GM12878 (cell line): ENCODE results near the gene SEMA3A. TPM values are rescaled to one million over a fixed set of nuclear protein-coding genes. Genes with fewer than 3 reads are reported as not detected.
"Not testable (repeated sequence)": the region's sequence is repeated elsewhere in the genome, so short reads cannot be mapped to it uniquely, and the experiment has no call there.

Experiments used
- ATAC-seq: fragments of 200-7000 bp; cut with Tn5 transposase; 3 replicates; pipeline ENCODE4 v1.9.1; 2020; ENCODE audit warnings: mild to moderate bottlenecking, moderate library complexity
- BruUV-seq: library from RNA; stranded (reverse); fragments of 400-500 nt; replicated peaks from 2 replicates; lab custom pipeline; 2021; lab: Mats Ljungman, UMichigan
- CTCF ChIA-PET: fragments of 300-600 bp; sonication (Branson Sonifier 250); formaldehyde crosslinking; extraction: SDS; loops from one replicate; lab custom pipeline; 2021; ENCODE audit warnings: inconsistent platforms; lab: Yijun Ruan, JAX
- POLR2A ChIA-PET: fragments of 350-600 bp; formaldehyde crosslinking; extraction: SDS; loops from one replicate; lab custom pipeline; 2021; ENCODE audit warnings: inconsistent platforms; lab: Charles Lee
- RAD21 ChIA-PET: fragments of 300-600 bp; sonication (Branson Sonifier 250); formaldehyde crosslinking; loops from one replicate; lab custom pipeline; 2023; ENCODE audit warnings: antibody characterized with exemption; ENCODE audit not compliant: unreplicated experiment; lab: Charles Lee
- SMC1A ChIA-PET: fragments of 300-600 bp; sonication (Branson Sonifier 250); formaldehyde crosslinking; loops from one replicate; lab custom pipeline; 2023; ENCODE audit not compliant: unreplicated experiment, uncharacterized antibody; lab: Charles Lee
- DNase-seq: peaks from one replicate; pipeline ENCODE4 v3.0.0-alpha.2; 2011; ENCODE audit warnings: low read depth, low spot score
- FAIRE-seq: peaks from 3 replicates; lab custom pipeline; 2011; peaks lifted over from hg19 to GRCh38; lab: Jason Lieb, UNC
- H2AFZ ChIP-seq: 2 replicates; pipeline ENCODE4 v1.6.0; 2011; ENCODE audit warnings: low read depth, low read length, control low read depth; ENCODE audit not compliant: control insufficient read depth
- H3K27ac ChIP-seq: 2 replicates; pipeline ENCODE4 v1.5.1; 2011; ENCODE audit warnings: control low read depth; ENCODE audit not compliant: control insufficient read depth, insufficient read depth
- H3K27me3 ChIP-seq, 2 experiments: replicated peaks in 1 of 2; 2 replicates each; pipeline versions ENCODE4 v1.6.0 to v1.6.1; 2011; ENCODE audit warnings: low read length in 1 of 2; ENCODE audit not compliant: control insufficient read depth in 2 of 2, insufficient read depth in 2 of 2
- H3K36me3 ChIP-seq, 2 experiments: 2 replicates each; pipeline ENCODE4 v1.5.1; 2011; ENCODE audit warnings: low read length in 1 of 2; ENCODE audit not compliant: control insufficient read depth in 2 of 2, insufficient read depth in 2 of 2
- H3K4me1 ChIP-seq: 2 replicates; pipeline ENCODE4 v1.6.1; 2011; ENCODE audit warnings: mild to moderate bottlenecking, low read length, moderate library complexity, mixed read lengths; ENCODE audit not compliant: control insufficient read depth, insufficient read depth
- H3K4me2 ChIP-seq: 2 replicates; pipeline ENCODE4 v1.6.0; 2011; ENCODE audit warnings: control low read depth; ENCODE audit not compliant: control insufficient read depth, insufficient read depth
- H3K4me3 ChIP-seq: fragments of 200-600 bp; sonication (generic); 2 replicates; pipeline ENCODE4 v1.5.1; 2016
- H3K79me2 ChIP-seq: 2 replicates; pipeline ENCODE4 v1.6.0; 2011; ENCODE audit warnings: low read length; ENCODE audit not compliant: control insufficient read depth, insufficient read depth
- H3K9ac ChIP-seq: 2 replicates; pipeline ENCODE4 v1.8.0; 2011; ENCODE audit warnings: low read length, control low read depth, mixed read lengths; ENCODE audit not compliant: control insufficient read depth, insufficient read depth
- H3K9me3 ChIP-seq: replicated peaks from 3 replicates; pipeline ENCODE4 v1.5.1; 2011; ENCODE audit warnings: mild to moderate bottlenecking, low read length; ENCODE audit not compliant: control insufficient read depth, insufficient read depth
- H4K20me1 ChIP-seq: 2 replicates; pipeline ENCODE4 v1.6.0; 2011; ENCODE audit not compliant: control insufficient read depth, insufficient read depth
- ATF3 ChIP-seq: IDR thresholded peaks from 2 replicates; pipeline ENCODE4 v1.6.1; 2011; ENCODE audit warnings: low read depth, mild to moderate bottlenecking, low read length, moderate library complexity, borderline replicate concordance; ENCODE audit errors: extremely low read depth
- ATF7 ChIP-seq: fragments of 450-650 bp; IDR thresholded peaks from 2 replicates; pipeline ENCODE4 v1.6.1; 2016; ENCODE audit warnings: low read depth, mild to moderate bottlenecking
- EP300 ChIP-seq, 2 experiments: fragments of 150-350 bp in 1 of 2; IDR thresholded peaks; 2 replicates each; pipeline ENCODE4 v1.6.1; 2011 to 2012; ENCODE audit warnings: low read depth in 2 of 2, low read length in 2 of 2, borderline replicate concordance in 1 of 2, improper control_type of control experiment in 1 of 2, inconsistent platforms in 1 of 2; ENCODE audit not compliant: control insufficient read depth in 1 of 2
- GATAD2B ChIP-seq: fragments of 450-650 bp; conservative IDR thresholded peaks from 2 replicates; pipeline ENCODE4 v1.6.1; 2017; ENCODE audit warnings: low read depth, mild to moderate bottlenecking, moderate library complexity
- HDAC6 ChIP-seq: fragments of 200-600 bp; sonication (generic); IDR thresholded peaks from one replicate; pipeline ENCODE4 v1.8.0; 2017; ENCODE audit warnings: antibody characterized with exemption; ENCODE audit not compliant: unreplicated experiment
- KAT2A ChIP-seq: conservative IDR thresholded peaks from 2 replicates; pipeline ENCODE4 v1.6.1; 2011; ENCODE audit warnings: low read depth, low read length; ENCODE audit not compliant: control insufficient read depth
- LARP7 ChIP-seq: fragments of 450-650 bp; IDR thresholded peaks from 2 replicates; pipeline ENCODE4 v1.6.1; 2017; ENCODE audit warnings: mild to moderate bottlenecking
- MTA3 ChIP-seq: IDR thresholded peaks from 2 replicates; pipeline ENCODE4 v1.6.1; 2012; ENCODE audit warnings: low read length, inconsistent platforms, borderline replicate concordance
- NFXL1 ChIP-seq: fragments of 450-650 bp; IDR thresholded peaks from 2 replicates; pipeline ENCODE4 v1.6.1; 2017; ENCODE audit warnings: antibody characterized with exemption, mild to moderate bottlenecking, borderline replicate concordance
- NR2F1 ChIP-seq: fragments of 450-650 bp; conservative IDR thresholded peaks from 2 replicates; pipeline ENCODE4 v1.6.1; 2017; ENCODE audit warnings: mild to moderate bottlenecking
- PML ChIP-seq: IDR thresholded peaks from 2 replicates; pipeline ENCODE4 v1.6.1; 2012; ENCODE audit warnings: low read length, inconsistent platforms
- POLR2AphosphoS2 ChIP-seq: IDR thresholded peaks from 2 replicates; pipeline ENCODE4 v1.6.1; 2011; ENCODE audit warnings: low read depth, mild to moderate bottlenecking, low read length, improper control_type of control experiment, moderate library complexity
- PRDM15 ChIP-seq: fragments of 450-650 bp; formaldehyde crosslinking; IDR thresholded peaks from 2 replicates; pipeline ENCODE4 v1.4.0; 2020; ENCODE audit warnings: mild to moderate bottlenecking, moderate library complexity
- RBBP5 ChIP-seq: fragments of 200-600 bp; sonication (generic); conservative IDR thresholded peaks from 2 replicates; pipeline ENCODE4 v1.6.1; 2016
- SIN3A ChIP-seq: IDR thresholded peaks from 2 replicates; pipeline ENCODE4 v1.6.1; 2012; ENCODE audit warnings: low read depth, low read length, improper control_type of control experiment
- WGBS: methylation state at CpG from one replicate; pipeline ENCODE4 v1.1.6; 2016; ENCODE audit warnings: low lambda C conversion rate; ENCODE audit not compliant: insufficient replicate concordance, insufficient coverage; ENCODE audit errors: missing lambda C conversion rate; 5-methylcytosine and 5-hydroxymethylcytosine counted together
- in situ Hi-C: fragments of 300-500 bp; cut with MboI; formaldehyde crosslinking; loops from 9 replicates; pipeline ENCODE4 v1.14.3; 2018; ENCODE audit warnings: mixed read lengths
- intact Hi-C: fragments of 100-400 bp; cut with micrococcal nuclease; formaldehyde crosslinking; loops from one replicate; pipeline ENCODE4 v1.14.2; 2022; ENCODE audit not compliant: unreplicated experiment
- polyA plus RNA-seq, 11 experiments: library from polyadenylated mRNA; depleted of rRNA in 4 of 11; unstranded in 6 of 11; stranded (reverse) in 5 of 11; fragments of >200 nt; fragmentation: Nextera tagmentation in 4 of 11; fragmentation: Illumina TruSeq in 1 of 11; extraction: Ambion mirVana in 4 of 11; extraction: Trizol in 1 of 11; gene quantifications; 1 replicate in 1 of 11; 2 replicates in 10 of 11; pipeline versions ENCODE4 v1.2.1 to v1.2.3, GENCODE V29; 2011 to 2016; ENCODE audit warnings: inconsistent platforms in 2 of 11, missing spikeins in 2 of 11, low read depth in 1 of 11
- total RNA-seq, 4 experiments: library from RNA; depleted of rRNA in 3 of 4; stranded (reverse); fragments of >200 nt in 3 of 4; fragmentation: Illumina TruSeq in 1 of 4; extraction: Trizol in 1 of 4; gene quantifications; 2 replicates each; pipeline versions ENCODE4 v1.2.1 to v1.2.3, GENCODE V29; 2013 to 2021

SEMA3A gene
- total and polyA plus RNA-seq, 10 of the 15 experiments (the other 5 are each of a cell fraction or from before 2014, with no cell fraction given), result 0.01 to 3.3 (median 0.24) TPM

GRCh38 chr7:84055904-84056605 is 138.5 kb downstream of the SEMA3A start:
- 19% methylated on average over 2 of the region's 2 CpGs for WGBS
- Histone ChIP-seq H3K4me2 (no peak overlapping the region), H3K9me3 (no peaks in the 10 kb centered on the region), H3K9ac (no peak overlapping the region), H3K4me3 (no peak overlapping the region), H3K36me3 (no peaks in the 10 kb centered on the region), H2AFZ (no peak overlapping the region), H3K27ac (no peak overlapping the region), H4K20me1 (no peaks in the 10 kb centered on the region), H3K79me2 (no peaks in the 10 kb centered on the region), H3K27me3 (no peaks in the 10 kb centered on the region), H3K4me1 (no peaks in the 10 kb centered on the region)
- ChIA-PET RAD21 (no interaction called here), CTCF (no interaction called here), POLR2A (no interaction called here), SMC1A (no interaction called here)
- no TSS peak for BruUV-seq
- intact Hi-C loops (no loop called here), in situ Hi-C loops (no loop called here)
- TF ChIP-seq SIN3A (no peak), LARP7 (no peak), PRDM15 (CRISPR knock-in tag) (no peak), POLR2AphosphoS2 (no peak), NR2F1 (no peak), RBBP5 (no peak), ATF3 (no peak), ATF7 (no peak), MTA3 (no peak), EP300 (IDR thresholded peaks at IDR 0.05; ENCODE audit: borderline replicate concordance in 1 of 2, control insufficient read depth in 1 of 2, low read depth in 2 of 2, low read length in 2 of 2) (no peak), KAT2A (no peak), GATAD2B (no peak), NFXL1 (no peak), PML (no peak), HDAC6 (no peak)
- no peak for DNase-seq
- FAIRE-seq, result no peak
- no peak for ATAC-seq

- ATAC-seq, H3K79me2 ChIP-seq, H3K4me2 ChIP-seq, in situ Hi-C loops, H3K4me3 ChIP-seq, POLR2A ChIA-PET, H3K9ac ChIP-seq, RAD21 ChIA-PET, intact Hi-C loops, CTCF ChIA-PET, H3K27me3 ChIP-seq, H3K36me3 ChIP-seq, BruUV-seq, FAIRE-seq, H3K27ac ChIP-seq, H3K4me1 ChIP-seq, SMC1A ChIA-PET, DNase-seq, H3K9me3 ChIP-seq, H4K20me1 ChIP-seq, H2AFZ ChIP-seq: not testable (repeated sequence)
- WGBS, result 58% methylated on average over 22 of the region's 23 CpGs
Measured at GRCh38 chr7:84055199-84055598, 139.4 kb downstream of the SEMA3A start.
